SU-DHL-6 (cell line): Measurements from ENCODE around the gene CLASP1.

Experiments used
- H2AFZ ChIP-seq: fragments of 200-600 bp; sonication (generic); 2 replicates; pipeline ENCODE4 v1.6.1; 2014; ENCODE audit warnings: low read depth, mild to moderate bottlenecking, moderate library complexity, mixed read lengths, antibody characterized with exemption, low read length; ENCODE audit not compliant: severe bottlenecking
- H3F3A ChIP-seq: fragments of 200-600 bp; shearing (Covaris generic); 2 replicates; pipeline ENCODE4 v1.6.0; 2016; ENCODE audit warnings: antibody characterized with exemption, mild to moderate bottlenecking; ENCODE audit not compliant: insufficient read depth
- H3K27ac ChIP-seq: fragments of 200-600 bp; sonication (generic); 2 replicates; pipeline ENCODE4 v1.5.1; 2016; ENCODE audit warnings: low read depth, mild to moderate bottlenecking, low read length, moderate library complexity, mixed read lengths
- H3K27me3 ChIP-seq: fragments of 200-600 bp; sonication (generic), shearing (Covaris generic); 2 replicates; pipeline ENCODE4 v1.6.0; 2014; ENCODE audit warnings: mild to moderate bottlenecking, low read length
- H3K36me3 ChIP-seq: fragments of 200-600 bp; sonication (generic); 2 replicates; pipeline ENCODE4 v1.6.1; 2014; ENCODE audit warnings: mild to moderate bottlenecking, low read length, mixed read lengths
- H3K4me2 ChIP-seq: fragments of 300-600, 200-600 bp; shearing (Covaris generic), sonication (generic); 2 replicates; pipeline ENCODE4 v1.6.0; 2014; ENCODE audit warnings: low read length, low read depth, mild to moderate bottlenecking; ENCODE audit not compliant: poor library complexity, severe bottlenecking
- H3K4me3 ChIP-seq: fragments of 200-600 bp; sonication (generic); 2 replicates; pipeline ENCODE4 v1.5.1; 2014; ENCODE audit warnings: antibody characterized with exemption, low read length, mild to moderate bottlenecking, mixed read lengths; ENCODE audit not compliant: insufficient read depth, poor library complexity, severe bottlenecking
- H3K79me2 ChIP-seq: fragments of 200-600 bp; sonication (generic); 2 replicates; pipeline ENCODE4 v1.6.1; 2014; ENCODE audit warnings: mild to moderate bottlenecking, low read length, moderate library complexity; ENCODE audit not compliant: insufficient read depth
- H3K9ac ChIP-seq: fragments of 200-600 bp; sonication (generic); 2 replicates; pipeline ENCODE4 v1.7.0; 2014; ENCODE audit warnings: mild to moderate bottlenecking, low read length
- H3K9me2 ChIP-seq: fragments of 200-600 bp; sonication (generic); replicated peaks from 2 replicates; pipeline ENCODE4 v1.6.1; 2014; ENCODE audit warnings: low read length; ENCODE audit not compliant: insufficient read depth
- H3K9me3 ChIP-seq: fragments of 200-600 bp; sonication (generic); 2 replicates; pipeline ENCODE4 v1.6.1; 2014; ENCODE audit warnings: low read length, mixed read lengths; ENCODE audit not compliant: insufficient read depth
- H4K20me1 ChIP-seq: fragments of 200-600 bp; sonication (generic); 2 replicates; pipeline ENCODE4 v1.6.1; 2014; ENCODE audit warnings: low read depth, mild to moderate bottlenecking, antibody characterized with exemption, low read length, moderate library complexity, mixed read lengths
- EZH2phosphoT487 ChIP-seq: fragments of 200-600 bp; sonication (generic), shearing (Covaris generic); conservative IDR thresholded peaks from 2 replicates; pipeline ENCODE4 v1.6.1; 2018; ENCODE audit warnings: mild to moderate bottlenecking, antibody characterized with exemption, low read length, moderate library complexity, mixed read lengths
- TF ChIP-seq, protein P1 (sequence below): fragments of 200-600 bp; sonication (generic); IDR thresholded peaks from one replicate; pipeline ENCODE4 v1.5.1; 2017; ENCODE audit warnings: antibody characterized with exemption, mild to moderate bottlenecking, low read length, moderate library complexity; ENCODE audit not compliant: insufficient read depth, poor library complexity, severe bottlenecking

CLASP1 gene

DNA sequence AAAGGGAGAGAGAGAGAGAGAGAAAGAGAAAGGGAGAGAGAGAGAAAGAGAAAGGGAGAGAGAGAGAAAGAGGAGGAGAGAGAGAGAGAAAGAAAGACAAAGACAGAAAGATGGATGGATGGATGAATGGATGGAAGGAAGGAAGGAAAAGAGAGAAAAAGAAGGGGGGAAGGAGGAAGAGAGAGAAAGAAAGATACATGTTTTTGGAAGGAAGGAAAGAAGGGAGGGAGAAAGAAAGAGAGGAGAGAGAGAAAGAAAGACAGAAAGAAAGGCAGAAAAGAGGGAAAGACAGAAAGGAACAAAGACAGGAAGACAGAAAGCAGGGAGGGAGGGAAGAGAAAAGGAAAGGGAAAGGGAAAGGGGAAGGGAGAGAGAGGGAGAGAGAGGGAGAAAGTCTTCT, 67.0 kb downstream of the CLASP1 start:
- peaks cover 2% of the 10 kb centered on the region; the same call in 1 of the 2 replicates for H4K20me1 ChIP-seq

DNA sequence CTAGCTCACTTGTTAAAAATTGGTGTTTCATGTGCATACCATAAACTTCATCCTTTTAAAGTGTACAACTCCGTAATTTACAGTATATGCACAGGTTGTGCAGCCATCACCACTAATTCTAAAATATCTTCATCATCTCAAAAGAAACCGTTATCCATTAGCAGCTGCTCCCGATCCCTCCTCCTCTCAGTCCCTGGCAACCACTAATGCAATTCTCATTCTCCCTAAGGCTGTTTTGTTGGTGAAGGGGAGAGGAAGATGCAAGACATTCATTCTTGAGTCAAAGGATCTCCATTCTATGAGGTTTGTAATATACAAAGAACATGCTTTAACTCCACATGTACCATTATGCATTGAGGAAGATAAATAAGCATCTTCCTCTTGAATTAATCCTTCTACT, 70.0 kb downstream of the CLASP1 start:
- Histone ChIP-seq H3K36me3 (no peaks in the 10 kb centered on the region), H3K4me2 (no peak overlapping the region), H3K27me3 (no peaks in the 10 kb centered on the region), H2AFZ (no peak overlapping the region), H3K4me3 (no peak overlapping the region), H3K27ac (no peak overlapping the region), H3F3A (no peaks in the 10 kb centered on the region), H3K79me2 (peaks cover 49% of the 10 kb centered on the region), H3K9ac (no peak overlapping the region), H4K20me1 (peaks cover 2% of the 10 kb centered on the region), H3K9me3 (no peaks in the 10 kb centered on the region), H3K9me2 (no peaks in the 10 kb centered on the region)
- TF ChIP-seq, protein P1, sequence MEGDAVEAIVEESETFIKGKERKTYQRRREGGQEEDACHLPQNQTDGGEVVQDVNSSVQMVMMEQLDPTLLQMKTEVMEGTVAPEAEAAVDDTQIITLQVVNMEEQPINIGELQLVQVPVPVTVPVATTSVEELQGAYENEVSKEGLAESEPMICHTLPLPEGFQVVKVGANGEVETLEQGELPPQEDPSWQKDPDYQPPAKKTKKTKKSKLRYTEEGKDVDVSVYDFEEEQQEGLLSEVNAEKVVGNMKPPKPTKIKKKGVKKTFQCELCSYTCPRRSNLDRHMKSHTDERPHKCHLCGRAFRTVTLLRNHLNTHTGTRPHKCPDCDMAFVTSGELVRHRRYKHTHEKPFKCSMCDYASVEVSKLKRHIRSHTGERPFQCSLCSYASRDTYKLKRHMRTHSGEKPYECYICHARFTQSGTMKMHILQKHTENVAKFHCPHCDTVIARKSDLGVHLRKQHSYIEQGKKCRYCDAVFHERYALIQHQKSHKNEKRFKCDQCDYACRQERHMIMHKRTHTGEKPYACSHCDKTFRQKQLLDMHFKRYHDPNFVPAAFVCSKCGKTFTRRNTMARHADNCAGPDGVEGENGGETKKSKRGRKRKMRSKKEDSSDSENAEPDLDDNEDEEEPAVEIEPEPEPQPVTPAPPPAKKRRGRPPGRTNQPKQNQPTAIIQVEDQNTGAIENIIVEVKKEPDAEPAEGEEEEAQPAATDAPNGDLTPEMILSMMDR, result no peak
- TF ChIP-seq EZH2phosphoT487, result no peak

More for the DNA sequence above, 67.0 kb downstream of the CLASP1 start:
- no peak overlapping the region for H3K9ac ChIP-seq
- no peak overlapping the region for H3K4me2 ChIP-seq
- H2AFZ ChIP-seq, result no peak overlapping the region
- no peaks in the 10 kb centered on the region for H3K9me2 ChIP-seq
- no peak overlapping the region for H3K4me3 ChIP-seq
- no peaks in the 10 kb centered on the region for H3K27me3 ChIP-seq
- no peak for TF ChIP-seq EZH2phosphoT487
- TF ChIP-seq, protein P1, result no peak
- H3K36me3 ChIP-seq, result no peaks in the 10 kb centered on the region
- peaks cover 46% of the 10 kb centered on the region; the same call in 1 of the 2 replicates for H3K79me2 ChIP-seq
- no peak overlapping the region for H3K27ac ChIP-seq
- H3K9me3 ChIP-seq, result no peaks in the 10 kb centered on the region
- no peaks in the 10 kb centered on the region for H3F3A ChIP-seq

DNA sequence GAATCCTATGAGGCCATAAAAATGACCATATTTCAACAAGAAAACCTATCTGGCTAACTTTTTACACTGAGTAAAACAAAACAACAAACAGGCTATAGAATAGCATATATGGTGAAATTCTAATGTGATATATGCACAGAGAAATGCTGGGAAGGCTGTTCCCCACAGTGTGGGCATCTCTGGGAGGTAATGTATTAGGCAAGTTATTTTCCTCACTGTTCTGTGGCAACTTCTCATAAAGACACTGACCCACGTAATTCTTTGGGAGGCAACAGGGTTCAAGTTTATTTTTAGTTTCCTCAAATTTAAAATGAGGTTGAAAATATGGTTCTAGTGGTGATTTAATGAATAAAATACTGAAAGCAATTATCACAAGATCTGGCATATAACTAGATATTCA, 71.9 kb downstream of the CLASP1 start:
- no peaks in the 10 kb centered on the region for H3K9me3 ChIP-seq
- no peak overlapping the region for H2AFZ ChIP-seq
- peaks cover 46% of the 10 kb centered on the region for H3K79me2 ChIP-seq
- H3K9me2 ChIP-seq, result no peaks in the 10 kb centered on the region
- no peak for TF ChIP-seq EZH2phosphoT487
- TF ChIP-seq, protein P1, result no peak
- H4K20me1 ChIP-seq, result no peaks in the 10 kb centered on the region; the same call in 1 of the 2 replicates
- no peak overlapping the region for H3K4me3 ChIP-seq
- H3F3A ChIP-seq, result no peaks in the 10 kb centered on the region
- no peak overlapping the region for H3K9ac ChIP-seq
- H3K27ac ChIP-seq, result no peak overlapping the region
- H3K27me3 ChIP-seq, result no peaks in the 10 kb centered on the region
- H3K36me3 ChIP-seq, result no peaks in the 10 kb centered on the region
- no peak overlapping the region for H3K4me2 ChIP-seq

DNA sequence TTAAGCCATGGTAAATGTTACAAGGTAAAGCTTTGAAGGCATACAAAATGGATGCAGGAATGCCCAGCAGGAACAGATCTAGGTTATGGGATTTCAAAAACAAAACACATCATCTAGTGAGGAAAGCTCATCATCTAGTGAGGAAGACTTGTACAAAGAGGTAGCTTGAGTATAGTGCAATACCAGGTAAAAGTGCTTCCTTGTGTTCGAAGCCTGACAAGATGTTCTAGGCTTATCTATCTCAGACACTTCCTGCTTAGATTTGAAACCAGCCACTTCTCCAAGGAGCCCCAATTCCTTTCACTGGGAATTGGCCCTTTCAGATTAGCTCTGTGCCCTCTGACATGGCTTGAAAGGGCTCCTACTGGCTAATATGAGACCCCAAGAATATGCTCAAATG, 73.0 kb downstream of the CLASP1 start:
- Histone ChIP-seq H3F3A (no peaks in the 10 kb centered on the region), H4K20me1 (no peaks in the 10 kb centered on the region; the same call in 1 of the 2 replicates), H3K79me2 (peaks cover 46% of the 10 kb centered on the region)

More for the DNA sequence above, 73.0 kb downstream of the CLASP1 start:
- Histone ChIP-seq H3K27me3 (no peaks in the 10 kb centered on the region), H2AFZ (no peak overlapping the region), H3K9me2 (no peaks in the 10 kb centered on the region), H3K4me2 (no peak overlapping the region), H3K27ac (no peak overlapping the region), H3K9me3 (no peaks in the 10 kb centered on the region), H3K36me3 (no peaks in the 10 kb centered on the region), H3K9ac (no peak overlapping the region), H3K4me3 (no peak overlapping the region)
- TF ChIP-seq, protein P1, result no peak
- no peak for TF ChIP-seq EZH2phosphoT487
